ENCODE data around the gene PLXDC2.
"Not testable (repeated sequence)": the region's sequence is repeated elsewhere in the genome, so short reads cannot be mapped to it uniquely, and the experiment has no call there.

DNA sequence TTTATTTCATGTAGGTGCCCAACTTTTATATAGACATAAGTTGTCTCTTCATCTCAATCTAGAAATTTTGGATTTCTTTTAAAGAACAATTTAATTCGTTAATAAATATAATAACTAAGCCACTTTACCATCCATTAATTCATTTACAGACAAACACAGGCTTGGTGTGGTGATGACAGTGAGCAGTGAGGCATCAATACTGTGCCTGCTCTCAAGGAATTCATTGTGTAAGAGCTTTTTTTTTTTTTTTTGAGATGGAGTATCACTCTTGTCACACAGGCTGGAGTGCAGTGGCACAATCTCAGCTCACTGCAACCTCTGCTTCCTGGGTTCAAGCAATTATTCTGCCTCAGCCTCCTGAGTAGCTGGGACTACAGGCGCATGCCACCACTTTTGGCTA lies 185.8 kb downstream of the PLXDC2 start:
- not testable (repeated sequence) for TF ChIP-seq CTCF, POLR2A, EP300, POLR2AphosphoS5 (IDR thresholded peaks at IDR 0.05)
